Measurements from ENCODE around the gene GPC1.

DNA sequence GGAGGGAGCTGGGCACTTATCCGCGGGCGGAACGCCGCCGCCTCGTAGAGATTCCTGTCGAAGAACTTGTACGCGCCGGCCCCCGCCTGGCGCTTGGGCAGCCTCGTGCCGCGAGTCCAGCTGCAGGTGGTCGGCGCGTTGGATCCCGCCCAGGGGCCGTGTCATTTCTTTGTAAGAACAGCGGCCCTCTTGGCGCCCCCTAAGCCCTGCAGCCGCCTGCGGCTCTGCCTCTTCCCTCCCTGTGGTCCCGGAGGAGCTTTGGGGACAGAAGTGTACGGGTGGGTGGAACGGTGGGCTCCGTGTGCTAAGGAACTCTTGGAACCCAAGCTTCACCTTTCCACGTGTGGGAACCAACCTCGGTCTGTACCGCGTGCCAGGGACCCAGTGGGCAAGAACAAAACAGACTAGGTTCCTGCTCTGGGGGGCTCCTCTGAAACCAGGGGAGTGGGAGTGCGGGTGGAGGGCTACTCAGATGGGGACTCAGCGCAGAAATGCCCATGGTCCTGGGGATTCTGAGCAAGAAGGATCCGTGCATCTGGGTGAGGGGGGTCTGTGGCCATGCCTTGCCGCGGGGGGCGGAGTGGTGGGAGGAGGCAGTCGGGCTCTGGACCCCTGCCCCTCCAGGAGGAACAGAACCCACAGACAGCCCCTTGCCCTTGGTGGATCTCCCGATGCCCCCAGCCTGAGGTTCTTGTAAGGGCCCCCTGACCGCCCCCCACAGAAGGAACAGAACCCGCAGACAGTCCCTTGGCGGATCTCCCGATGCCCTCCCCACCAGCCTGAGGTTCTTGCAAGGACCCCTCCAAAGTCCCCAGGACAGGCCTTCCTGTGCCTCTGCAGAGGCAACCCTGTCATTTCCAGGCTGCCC, 1.5 kb downstream of the GPC1 start:
- no peak for TF ChIP-seq CTCF (IDR thresholded peaks at IDR 0.05 in 4 of 5, conservative IDR thresholded peaks at IDR 0.05 in 1 of 5)
- no peak for TF ChIP-seq POLR2A (IDR thresholded peaks at IDR 0.05)
